Measurements from ENCODE around the gene AP1M1.
A peak's percentile ranks its signal among the peaks of the same experiment; 100 is the strongest.
"Not testable (repeated sequence)": the region's sequence is repeated elsewhere in the genome, so short reads cannot be mapped to it uniquely, and the experiment has no call there.

Gene AP1M1

GRCh38 chr19:16281743-16282142, 84.0 kb downstream of the AP1M1 start:
- Histone ChIP-seq H3K4me2 (ENCODE audit: low read length) (no peak overlapping the region), H3K4me3 (ENCODE audit: low read length) (no peak overlapping the region), H3K36me3 (replicated peaks; ENCODE audit: low read depth, low read length) (no peaks in the 10 kb centered on the region), H2AFZ (ENCODE audit: low read depth, low read length) (no peak overlapping the region), H4K20me1 (ENCODE audit: insufficient read depth, low read length) (no peaks in the 10 kb centered on the region; the same call in 1 of the 2 replicates), H3K27me3 (ENCODE audit: low read depth, low read length) (peaks cover 76% of the 10 kb centered on the region), H3K9me3 (ENCODE audit: insufficient read depth, low read length) (no peaks in the 10 kb centered on the region), H3K4me1 (ENCODE audit: low read length) (peaks cover 5% of the 10 kb centered on the region), H3K27ac (ENCODE audit: low read length) (no peak overlapping the region), H3K9ac (ENCODE audit: low read length) (no peak overlapping the region), H3K79me2 (ENCODE audit: low read length) (no peaks in the 10 kb centered on the region)
- no peak for TF ChIP-seq CTCF (IDR thresholded peaks at IDR 0.05; ENCODE audit: low read depth, low read length)
- no peak for TF ChIP-seq EZH2phosphoT487 (IDR thresholded peaks at IDR 0.05; ENCODE audit: low read depth)

DNA sequence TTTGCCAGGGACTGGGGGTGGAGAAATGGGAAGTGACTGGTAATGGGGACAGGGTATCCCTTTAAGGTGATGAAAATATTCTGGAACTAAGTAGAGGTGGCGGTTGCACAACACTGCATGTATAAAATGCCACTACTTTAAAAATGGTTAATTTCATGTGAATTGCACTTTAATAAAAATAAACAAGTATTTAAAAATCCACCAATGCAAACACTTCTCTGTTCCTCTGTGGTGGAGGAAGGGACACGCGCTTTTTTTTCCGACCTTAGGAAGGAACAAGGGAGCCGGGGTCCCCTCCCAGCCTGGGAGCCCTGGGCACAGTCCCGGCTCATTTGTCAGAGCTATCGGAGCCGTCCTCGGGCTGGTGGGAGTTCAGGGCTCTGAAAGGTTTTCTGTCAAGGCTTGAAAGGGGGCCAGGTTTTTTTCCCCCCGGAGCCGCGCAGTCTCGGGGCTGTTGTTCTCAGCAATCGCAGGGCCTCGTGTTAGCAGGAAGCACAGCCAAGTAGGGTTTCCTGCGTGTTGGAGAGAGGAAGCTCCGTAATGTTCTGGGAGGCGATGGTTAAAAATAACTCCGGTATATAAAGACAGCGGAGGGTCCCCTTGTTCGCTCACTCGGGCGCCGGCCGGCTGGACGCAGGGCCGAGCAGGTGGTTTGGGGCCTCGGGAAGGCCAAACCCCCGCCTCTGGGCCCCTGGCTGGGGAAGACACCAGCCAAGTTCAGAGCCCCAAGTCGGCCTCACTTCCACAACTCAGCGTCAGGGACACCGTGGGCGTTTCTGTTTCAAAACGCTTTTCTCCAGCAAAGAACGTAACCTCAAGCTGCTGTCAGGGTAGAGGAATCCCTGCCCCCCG, 85.7 kb downstream of the AP1M1 start:
- Histone ChIP-seq H2AFZ (ENCODE audit: low read depth, low read length) (peak overlapping the region; percentile 44; the same call in 1 of the 2 replicates), H3K27ac (ENCODE audit: low read length) (no peak overlapping the region)

GRCh38 chr19:16284505-16284904, 86.8 kb downstream of the AP1M1 start:
- H3K27me3 ChIP-seq (ENCODE audit: low read depth, low read length), result peaks cover 72% of the 10 kb centered on the region
- peaks cover 5% of the 10 kb centered on the region for H3K4me1 ChIP-seq (ENCODE audit: low read length)
- H3K79me2 ChIP-seq (ENCODE audit: low read length), result no peaks in the 10 kb centered on the region
- TF ChIP-seq CTCF (IDR thresholded peaks at IDR 0.05; ENCODE audit: low read depth, low read length) (no peak), EZH2phosphoT487 (IDR thresholded peaks at IDR 0.05; ENCODE audit: low read depth) (no peak)
- H3K4me2 ChIP-seq (ENCODE audit: low read length), result no peak overlapping the region
- H3K36me3 ChIP-seq (replicated peaks; ENCODE audit: low read depth, low read length), result no peaks in the 10 kb centered on the region
- no peaks in the 10 kb centered on the region for H3K9me3 ChIP-seq (ENCODE audit: insufficient read depth, low read length)
- no peak overlapping the region for H2AFZ ChIP-seq (ENCODE audit: low read depth, low read length)
- no peaks in the 10 kb centered on the region for H4K20me1 ChIP-seq (ENCODE audit: insufficient read depth, low read length)
- H3K27ac ChIP-seq (ENCODE audit: low read length), result no peak overlapping the region
- no peak overlapping the region for H3K9ac ChIP-seq (ENCODE audit: low read length)
- H3K4me3 ChIP-seq (ENCODE audit: low read length), result no peak overlapping the region

More for the DNA sequence above, 85.7 kb downstream of the AP1M1 start:
- TF ChIP-seq CTCF (IDR thresholded peaks at IDR 0.05; ENCODE audit: low read depth, low read length) (no peak), EZH2phosphoT487 (IDR thresholded peaks at IDR 0.05; ENCODE audit: low read depth) (peak; percentile 39; the same call in 1 of the 2 replicates)
- Histone ChIP-seq H3K4me2 (ENCODE audit: low read length) (peak overlapping the region; percentile 45), H3K9me3 (ENCODE audit: insufficient read depth, low read length) (no peaks in the 10 kb centered on the region), H3K27me3 (ENCODE audit: low read depth, low read length) (peaks cover 75% of the 10 kb centered on the region), H3K36me3 (replicated peaks; ENCODE audit: low read depth, low read length) (no peaks in the 10 kb centered on the region), H3K9ac (ENCODE audit: low read length) (no peak overlapping the region), H3K4me1 (ENCODE audit: low read length) (peaks cover 5% of the 10 kb centered on the region), H3K4me3 (ENCODE audit: low read length) (peak overlapping the region; percentile 42), H3K79me2 (ENCODE audit: low read length) (no peaks in the 10 kb centered on the region), H4K20me1 (ENCODE audit: insufficient read depth, low read length) (no peaks in the 10 kb centered on the region; the same call in 1 of the 2 replicates)

DNA sequence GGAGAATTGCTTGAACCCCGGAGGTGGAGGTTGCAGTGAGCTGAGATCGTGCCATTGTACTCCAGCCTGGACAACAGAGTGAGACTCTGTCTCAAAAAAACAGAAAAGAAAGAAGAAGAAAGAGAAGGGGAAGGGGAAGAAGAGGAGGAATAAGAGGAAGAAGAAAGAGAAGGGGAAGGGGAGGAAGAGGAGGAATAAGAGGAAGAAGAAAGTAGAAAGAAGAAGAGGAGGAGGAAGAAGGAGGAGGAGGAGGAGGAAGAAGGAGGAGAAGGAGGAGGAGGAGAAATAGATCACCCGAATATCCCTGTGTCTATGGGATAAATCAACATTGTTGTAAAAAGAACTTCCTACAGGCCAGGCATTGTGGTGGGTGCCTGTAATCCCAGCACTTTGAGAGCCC, 87.4 kb downstream of the AP1M1 start:
- not testable (repeated sequence) for H4K20me1 ChIP-seq (ENCODE audit: insufficient read depth, low read length); H3K79me2 ChIP-seq (ENCODE audit: low read length); H3K9me3 ChIP-seq (ENCODE audit: insufficient read depth, low read length); H2AFZ ChIP-seq (ENCODE audit: low read depth, low read length); H3K9ac ChIP-seq (ENCODE audit: low read length); H3K4me2 ChIP-seq (ENCODE audit: low read length); H3K4me1 ChIP-seq (ENCODE audit: low read length); H3K36me3 ChIP-seq (replicated peaks; ENCODE audit: low read depth, low read length); H3K27ac ChIP-seq (ENCODE audit: low read length); H3K4me3 ChIP-seq (ENCODE audit: low read length)
- H3K27me3 ChIP-seq (ENCODE audit: low read depth, low read length), result peaks cover 70% of the 10 kb centered on the region

Measured in OCI-LY3 (cell line).